Loucy (cell line): Measurements from ENCODE around the gene SFMBT2.

Experiments
- H2AFZ ChIP-seq: fragments of 200-600 bp; sonication (generic); 2 replicates; pipeline ENCODE4 v1.6.0; 2016; ENCODE audit warnings: antibody characterized with exemption, mild to moderate bottlenecking, low read length, moderate library complexity
- H3F3A ChIP-seq: fragments of 200-600 bp; 2 replicates; pipeline ENCODE4 v1.6.0; 2016; ENCODE audit warnings: antibody characterized with exemption, low read depth, mild to moderate bottlenecking
- H3K27me3 ChIP-seq: fragments of 200-600 bp; sonication (generic); 2 replicates; pipeline ENCODE4 v1.6.1; 2014; ENCODE audit warnings: low read length, mild to moderate bottlenecking; ENCODE audit not compliant: insufficient read depth, poor library complexity, severe bottlenecking
- H3K36me3 ChIP-seq: fragments of 200-600 bp; sonication (generic); 2 replicates; pipeline ENCODE4 v1.6.1; 2016; ENCODE audit warnings: low read length; ENCODE audit not compliant: insufficient read depth
- H3K4me1 ChIP-seq: fragments of 200-600 bp; sonication (generic); 2 replicates; pipeline ENCODE4 v1.5.1; 2014; ENCODE audit warnings: low read length, mild to moderate bottlenecking; ENCODE audit not compliant: insufficient read depth, poor library complexity, severe bottlenecking
- H3K4me2 ChIP-seq: fragments of 200-600 bp; sonication (generic); 2 replicates; pipeline ENCODE4 v1.6.0; 2014; ENCODE audit warnings: antibody characterized with exemption, low read length, low read depth, mild to moderate bottlenecking; ENCODE audit not compliant: poor library complexity, severe bottlenecking
- H3K4me3 ChIP-seq: fragments of 200-600 bp; sonication (generic); 2 replicates; pipeline ENCODE4 v1.5.1; 2014; ENCODE audit warnings: low read length, mild to moderate bottlenecking, mixed read lengths; ENCODE audit not compliant: poor library complexity, severe bottlenecking
- H3K79me2 ChIP-seq: fragments of 200-600 bp; sonication (generic); 2 replicates; pipeline ENCODE4 v1.6.1; 2014; ENCODE audit warnings: low read length; ENCODE audit not compliant: insufficient read depth
- H3K9ac ChIP-seq: fragments of 200-600 bp; sonication (generic); 2 replicates; pipeline ENCODE4 v1.6.0; 2014; ENCODE audit warnings: mild to moderate bottlenecking, low read depth, low read length, moderate library complexity; ENCODE audit not compliant: poor library complexity, severe bottlenecking
- H3K9me2 ChIP-seq: fragments of 200-600 bp; sonication (generic); replicated peaks from 2 replicates; pipeline ENCODE4 v1.6.1; 2016; ENCODE audit warnings: low read depth, low read length, mixed read lengths
- H3K9me3 ChIP-seq: fragments of 200-600 bp; sonication (generic); 2 replicates; pipeline ENCODE4 v1.6.1; 2014; ENCODE audit warnings: mild to moderate bottlenecking, antibody characterized with exemption, low read length, low read depth; ENCODE audit not compliant: insufficient read depth
- H4K20me1 ChIP-seq: fragments of 200-600 bp; sonication (generic); 2 replicates; pipeline ENCODE4 v1.6.0; 2014; ENCODE audit warnings: antibody characterized with exemption, low read length, mild to moderate bottlenecking; ENCODE audit not compliant: insufficient read depth, poor library complexity, severe bottlenecking
- CTCF ChIP-seq: fragments of 200-600 bp; sonication (generic); conservative IDR thresholded peaks from 2 replicates; pipeline ENCODE4 v1.5.1; 2014; ENCODE audit warnings: mild to moderate bottlenecking, antibody characterized with exemption, low read length
- EZH2phosphoT487 ChIP-seq: fragments of 200-600 bp; IDR thresholded peaks from 2 replicates; pipeline ENCODE4 v1.6.1; 2018; ENCODE audit warnings: antibody characterized with exemption, mild to moderate bottlenecking, moderate library complexity, borderline replicate concordance

SFMBT2 gene

DNA sequence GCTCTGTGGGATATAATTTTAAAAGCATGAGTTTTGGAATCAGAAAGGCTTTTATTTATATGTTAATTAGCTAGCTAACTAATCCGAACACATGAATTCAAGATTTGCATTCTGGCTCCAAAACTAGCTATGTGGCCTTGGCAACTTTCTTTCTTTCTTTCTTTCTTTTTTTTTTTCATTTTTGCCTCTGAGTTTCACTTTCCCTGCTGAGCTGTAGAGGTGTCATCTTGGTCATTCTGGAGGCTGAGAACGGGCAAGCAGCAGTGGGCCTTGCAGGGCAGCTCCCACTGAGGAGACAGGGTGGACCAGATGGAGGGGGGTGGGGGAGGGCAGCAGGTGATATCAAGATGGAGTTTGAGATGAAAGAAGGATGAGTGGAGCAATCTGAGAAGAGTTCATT is 24.8 kb upstream of the SFMBT2 start:
- Histone ChIP-seq H3K9ac (no peak overlapping the region), H3K4me1 (no peaks in the 10 kb centered on the region), H3F3A (no peaks in the 10 kb centered on the region), H3K79me2 (no peaks in the 10 kb centered on the region), H3K27me3 (peaks cover 9% of the 10 kb centered on the region), H3K4me3 (no peak overlapping the region), H4K20me1 (no peaks in the 10 kb centered on the region), H2AFZ (no peak overlapping the region), H3K36me3 (no peaks in the 10 kb centered on the region), H3K9me3 (no peaks in the 10 kb centered on the region), H3K9me2 (no peaks in the 10 kb centered on the region), H3K4me2 (no peak overlapping the region)
- TF ChIP-seq EZH2phosphoT487 (no peak), CTCF (no peak)

GRCh38 chr10:7434378-7434777 is 23.5 kb upstream of the SFMBT2 start:
- Histone ChIP-seq H3K9ac (no peak overlapping the region), H2AFZ (no peak overlapping the region), H3K36me3 (no peaks in the 10 kb centered on the region), H3K9me3 (no peaks in the 10 kb centered on the region), H3K4me3 (no peak overlapping the region), H3F3A (no peaks in the 10 kb centered on the region), H3K4me2 (no peak overlapping the region), H3K4me1 (no peaks in the 10 kb centered on the region), H3K79me2 (no peaks in the 10 kb centered on the region), H4K20me1 (no peaks in the 10 kb centered on the region), H3K27me3 (peaks cover 4% of the 10 kb centered on the region), H3K9me2 (no peaks in the 10 kb centered on the region)
- no peak for TF ChIP-seq EZH2phosphoT487
- TF ChIP-seq CTCF = no peak

DNA sequence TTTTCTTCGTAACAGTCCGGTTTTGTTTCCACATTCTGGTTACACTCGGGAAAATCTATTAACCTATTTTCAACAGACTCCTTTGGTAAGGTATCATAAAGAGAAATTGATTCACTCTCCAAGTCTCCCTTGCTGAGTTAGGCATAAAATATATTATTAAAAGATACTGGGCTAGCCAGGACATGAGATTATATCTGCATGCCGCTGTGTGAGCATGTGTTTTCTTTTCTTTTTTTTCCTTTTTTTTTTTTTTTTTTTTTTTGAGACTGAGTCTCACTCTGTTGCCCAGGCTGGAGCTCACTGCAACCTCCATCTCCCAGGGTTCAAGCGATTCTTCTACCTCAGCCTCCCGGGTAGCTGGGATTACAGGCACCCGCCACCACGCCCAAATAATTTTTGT is 23.0 kb upstream of the SFMBT2 start:
- Histone ChIP-seq H3K36me3 (no peaks in the 10 kb centered on the region), H3K9ac (no peak overlapping the region), H4K20me1 (no peaks in the 10 kb centered on the region), H3K4me2 (no peak overlapping the region), H2AFZ (no peak overlapping the region), H3K4me3 (no peak overlapping the region), H3K79me2 (no peaks in the 10 kb centered on the region), H3K27me3 (peaks cover 3% of the 10 kb centered on the region), H3K9me2 (no peaks in the 10 kb centered on the region), H3K9me3 (no peaks in the 10 kb centered on the region), H3F3A (no peaks in the 10 kb centered on the region), H3K4me1 (no peaks in the 10 kb centered on the region)
- TF ChIP-seq CTCF (no peak), EZH2phosphoT487 (no peak)
